HCEC 1CT (cell line): Measurements from ENCODE around the gene SDHAF3.
A peak's percentile ranks its signal among the peaks of the same experiment; 100 is the strongest.
"Not testable (repeated sequence)": the region's sequence is repeated elsewhere in the genome, so short reads cannot be mapped to it uniquely, and the experiment has no call there.

Source experiments
- DNase-seq: peaks from one replicate; pipeline ENCODE4 v3.0.0-alpha.2; 2017

Gene SDHAF3

GRCh38 chr7:97126483-97127171 lies 9.1 kb downstream of the SDHAF3 start:
- no peak for DNase-seq

GRCh38 chr7:97128736-97129135 lies 11.2 kb downstream of the SDHAF3 start:
- DNase-seq, result no peak

- DNase-seq, result no peak
Measured at GRCh38 chr7:97130417-97131139, 13.1 kb downstream of the SDHAF3 start.

GRCh38 chr7:97133159-97133558 lies 15.7 kb downstream of the SDHAF3 start:
- no peak for DNase-seq

- no peak for DNase-seq
Measured at GRCh38 chr7:97138830-97139229, 21.3 kb downstream of the SDHAF3 start.

- DNase-seq, result peak; percentile 49
Measured at GRCh38 chr7:97145068-97145467, 27.6 kb downstream of the SDHAF3 start.

GRCh38 chr7:97149843-97150242 lies 32.3 kb downstream of the SDHAF3 start:
- peak; percentile 3 for DNase-seq

GRCh38 chr7:97155897-97156418 lies 38.5 kb downstream of the SDHAF3 start:
- DNase-seq, result no peak

- not testable (repeated sequence) for DNase-seq
Measured at GRCh38 chr7:97159984-97160383, 42.5 kb downstream of the SDHAF3 start.

- not testable (repeated sequence) for DNase-seq
Measured at GRCh38 chr7:97161609-97162008, 44.1 kb downstream of the SDHAF3 start.

GRCh38 chr7:97166308-97166707 lies 48.8 kb downstream of the SDHAF3 start:
- DNase-seq, result no peak

GRCh38 chr7:97167176-97167575 lies 49.7 kb downstream of the SDHAF3 start:
- no peak for DNase-seq

- DNase-seq, result no peak
Measured at GRCh38 chr7:97167749-97168148, 50.3 kb downstream of the SDHAF3 start.

- peak; percentile 25 for DNase-seq
Measured at GRCh38 chr7:97174303-97174702, 56.8 kb downstream of the SDHAF3 start.

GRCh38 chr7:97179454-97180104 lies 62.1 kb downstream of the SDHAF3 start:
- DNase-seq, result peak; percentile 38

GRCh38 chr7:97187067-97187466 lies 69.6 kb downstream of the SDHAF3 start:
- peak; percentile 68 for DNase-seq

- not testable (repeated sequence) for DNase-seq
Measured at GRCh38 chr7:97196174-97196573, 78.7 kb downstream of the SDHAF3 start.

GRCh38 chr7:97198596-97198995 lies 81.1 kb downstream of the SDHAF3 start:
- DNase-seq, result no peak

GRCh38 chr7:97200018-97200417 lies 82.5 kb downstream of the SDHAF3 start:
- no peak for DNase-seq

GRCh38 chr7:97203957-97204356 lies 86.5 kb downstream of the SDHAF3 start:
- no peak for DNase-seq

GRCh38 chr7:97204821-97205220 lies 87.3 kb downstream of the SDHAF3 start:
- peak; percentile 7 for DNase-seq

GRCh38 chr7:97215556-97215955 lies 98.1 kb downstream of the SDHAF3 start:
- no peak for DNase-seq

GRCh38 chr7:97218767-97219166 lies 101.3 kb downstream of the SDHAF3 start:
- peak; percentile 9 for DNase-seq

- DNase-seq, result no peak
Measured at GRCh38 chr7:97219237-97219636, 101.7 kb downstream of the SDHAF3 start.
